Gastroesophageal sphincter (tissue), 3 donors: ENCODE results near the gene DNAJC4.

Source experiments
- CTCF ChIP-seq, 4 experiments: fragments of 200-600 bp in 2 of 4; fragments of 450-650 bp in 2 of 4; sonication (generic) in 1 of 4; IDR thresholded peaks; one replicate each; pipeline ENCODE4 v1.5.1; 2017 to 2019; ENCODE audit warnings: antibody characterized with exemption in 4 of 4, mild to moderate bottlenecking in 2 of 4, moderate library complexity in 2 of 4
- EP300 ChIP-seq: sonication (generic); formaldehyde crosslinking; IDR thresholded peaks from one replicate; pipeline ENCODE4 v1.6.1; 2017; ENCODE audit warnings: antibody characterized with exemption, mild to moderate bottlenecking
- POLR2A ChIP-seq, 2 donors: fragments of 450-650 bp; IDR thresholded peaks; one replicate each; pipeline ENCODE4 v1.6.1; 2017; ENCODE audit warnings: antibody characterized with exemption in 2 of 2, mild to moderate bottlenecking in 2 of 2, moderate library complexity in 1 of 2
- POLR2AphosphoS5 ChIP-seq: sonication (generic); formaldehyde crosslinking; IDR thresholded peaks from one replicate; pipeline ENCODE4 v1.6.1; 2017; ENCODE audit warnings: antibody characterized with exemption

DNA sequence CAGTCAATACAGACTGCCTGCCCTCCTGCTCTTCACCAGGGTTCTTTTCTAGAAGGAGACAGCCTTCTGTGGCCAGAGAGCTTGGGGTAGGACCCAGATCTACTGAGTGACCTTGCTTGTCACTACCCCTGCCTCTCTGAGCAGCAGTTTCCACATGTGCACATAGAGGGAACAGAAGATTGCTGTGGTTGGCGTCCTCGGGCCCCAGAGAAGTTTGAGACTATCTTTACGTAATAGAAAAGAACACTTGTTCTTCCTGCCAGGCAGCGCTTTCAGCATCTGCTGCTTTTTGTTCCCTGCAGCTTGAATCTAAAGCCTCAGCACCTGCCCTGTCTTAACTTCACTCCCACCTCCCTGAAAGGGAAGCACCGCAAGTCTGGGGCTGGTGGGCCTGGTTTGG, 8.7 kb downstream of the DNAJC4 start:
- TF ChIP-seq CTCF (IDR thresholded peaks at IDR 0.05) (no peak), POLR2AphosphoS5 (no peak), EP300 (no peak), POLR2A (IDR thresholded peaks at IDR 0.05) (no peak)
